Measurements from ENCODE around the gene NKIRAS2. TPM values are rescaled to one million over a fixed set of nuclear protein-coding genes. Genes with fewer than 3 reads are reported as not detected.
"Not testable (repeated sequence)": the region's sequence is repeated elsewhere in the genome, so short reads cannot be mapped to it uniquely, and the experiment has no call there.

The NKIRAS2 gene
- total RNA-seq, 2 donors from 2014 or later: 18.6 to 24.3 TPM

DNA sequence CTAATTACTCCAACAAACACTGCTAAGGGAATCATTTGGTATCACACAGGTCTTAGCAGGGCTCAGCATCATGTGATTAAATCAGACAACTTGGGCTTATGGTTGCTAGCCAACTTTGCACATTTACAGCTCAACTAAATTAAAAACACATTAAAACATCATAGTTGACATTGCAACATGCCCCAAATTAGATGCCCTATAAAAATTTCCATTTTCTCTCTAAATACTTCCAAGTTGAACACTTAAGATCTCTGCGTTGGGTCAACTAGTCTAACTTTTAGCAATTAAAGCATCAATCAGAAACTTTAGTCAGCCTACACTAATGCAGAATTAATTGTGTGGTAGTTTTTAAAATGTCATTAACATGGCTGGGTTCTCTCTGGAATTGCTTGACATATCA, 14.7 kb upstream of the NKIRAS2 start:
- Mint-ChIP-seq H3K4me1 (ENCODE audit: low read depth) (peaks cover 20% of the 10 kb centered on the region), H3K27me3 (ENCODE audit: low read depth) (no peaks in the 10 kb centered on the region), H3K27ac (peak overlapping the region; percentile 42), H3K9me3 (no peaks in the 10 kb centered on the region), H3K4me3 (no peak overlapping the region), H3K36me3 (ENCODE audit: insufficient read depth in 2 of 2) (peaks cover 7 to 9% of the 10 kb centered on the region in 2 donors)
- no peak for ATAC-seq (replicated peaks in 1 of 2)
- no peak for DNase-seq

- Mint-ChIP-seq H3K27ac (no peak overlapping the region), H3K27me3 (ENCODE audit: low read depth) (no peaks in the 10 kb centered on the region), H3K9me3 (no peaks in the 10 kb centered on the region), H3K4me1 (ENCODE audit: low read depth) (peaks cover 41% of the 10 kb centered on the region), H3K36me3 (ENCODE audit: insufficient read depth in 2 of 2) (peaks cover 3 to 5% of the 10 kb centered on the region in 2 donors), H3K4me3 (no peak overlapping the region)
- no peak for DNase-seq
- ATAC-seq (replicated peaks in 1 of 2): no peak
Measured at GRCh38 chr17:42009170-42009569, 10.7 kb upstream of the NKIRAS2 start.

DNA sequence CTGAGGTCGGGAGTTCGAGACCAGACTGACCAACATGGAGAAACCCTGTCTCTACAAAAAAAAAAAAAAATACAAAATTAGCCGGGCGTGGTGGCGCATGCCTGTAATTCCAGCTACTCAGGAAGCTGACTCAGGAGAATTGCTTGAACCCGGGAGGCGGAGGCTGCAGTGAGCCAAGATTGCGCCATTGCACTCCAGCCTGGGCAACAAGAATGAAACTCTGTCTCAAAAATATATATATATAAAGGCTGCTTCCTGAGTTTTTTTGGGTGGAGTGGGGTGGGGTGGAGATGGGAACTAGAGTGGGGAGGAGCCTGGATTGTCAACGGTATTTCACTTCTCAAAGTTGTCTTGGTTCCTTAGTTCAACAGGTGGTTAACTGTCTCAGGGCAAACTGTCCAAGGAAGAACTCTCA, 9.6 kb upstream of the NKIRAS2 start:
- not testable (repeated sequence) for H3K36me3 Mint-ChIP-seq (ENCODE audit: insufficient read depth in 2 of 2); H3K4me3 Mint-ChIP-seq; H3K27me3 Mint-ChIP-seq (ENCODE audit: low read depth); DNase-seq; ATAC-seq (replicated peaks in 1 of 2); H3K9me3 Mint-ChIP-seq
- H3K4me1 Mint-ChIP-seq (ENCODE audit: low read depth): peaks cover 50% of the 10 kb centered on the region
- peak overlapping the region; percentile 77 for H3K27ac Mint-ChIP-seq

DNA sequence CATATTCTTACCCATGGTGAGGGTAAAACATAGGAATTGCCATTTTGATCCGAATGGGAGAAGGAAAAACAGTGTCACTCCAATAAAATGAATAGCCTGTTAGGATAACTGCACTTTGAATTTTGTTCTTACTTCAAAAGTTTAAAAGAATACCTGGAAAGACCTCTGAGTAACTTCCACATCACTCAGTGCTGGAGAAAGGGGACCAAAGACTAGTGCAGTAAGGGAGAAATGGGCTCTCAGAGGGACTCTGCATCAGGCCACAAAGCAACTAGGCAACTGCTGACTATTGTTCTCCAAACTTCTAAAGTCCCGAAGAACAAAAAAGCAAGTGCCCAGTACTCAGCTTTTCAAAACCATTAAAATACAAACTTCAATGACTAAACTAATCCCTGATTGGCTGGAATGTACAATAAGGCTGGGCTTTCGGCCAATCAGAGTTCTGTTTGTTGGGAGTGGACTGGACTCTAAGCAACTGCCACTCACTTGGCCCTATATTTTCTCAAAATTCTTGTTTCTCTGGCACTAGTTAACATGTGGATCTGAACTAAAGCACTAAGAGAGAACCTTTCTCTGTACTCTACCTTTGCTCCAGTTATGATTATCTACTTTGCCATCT, 8.9 kb upstream of the NKIRAS2 start:
- Mint-ChIP-seq H3K4me1 (ENCODE audit: low read depth) (peaks cover 53% of the 10 kb centered on the region), H3K9me3 (no peaks in the 10 kb centered on the region), H3K4me3 (no peak overlapping the region), H3K36me3 (ENCODE audit: insufficient read depth in 2 of 2) (peaks cover 3 to 12% of the 10 kb centered on the region in 2 donors), H3K27me3 (ENCODE audit: low read depth) (no peaks in the 10 kb centered on the region), H3K27ac (peak overlapping the region; percentile 77)
- ATAC-seq (replicated peaks in 1 of 2) (no peak), DNase-seq (no peak)

- H3K9me3 Mint-ChIP-seq; H3K27me3 Mint-ChIP-seq (ENCODE audit: low read depth); DNase-seq; ATAC-seq (replicated peaks in 1 of 2); H3K4me3 Mint-ChIP-seq; H3K27ac Mint-ChIP-seq: not testable (repeated sequence)
- peaks cover 6 to 21% of the 10 kb centered on the region in 2 donors for H3K36me3 Mint-ChIP-seq (ENCODE audit: insufficient read depth in 2 of 2)
- peaks cover 58% of the 10 kb centered on the region for H3K4me1 Mint-ChIP-seq (ENCODE audit: low read depth)
Measured at GRCh38 chr17:42012363-42012762, 7.5 kb upstream of the NKIRAS2 start.

DNA sequence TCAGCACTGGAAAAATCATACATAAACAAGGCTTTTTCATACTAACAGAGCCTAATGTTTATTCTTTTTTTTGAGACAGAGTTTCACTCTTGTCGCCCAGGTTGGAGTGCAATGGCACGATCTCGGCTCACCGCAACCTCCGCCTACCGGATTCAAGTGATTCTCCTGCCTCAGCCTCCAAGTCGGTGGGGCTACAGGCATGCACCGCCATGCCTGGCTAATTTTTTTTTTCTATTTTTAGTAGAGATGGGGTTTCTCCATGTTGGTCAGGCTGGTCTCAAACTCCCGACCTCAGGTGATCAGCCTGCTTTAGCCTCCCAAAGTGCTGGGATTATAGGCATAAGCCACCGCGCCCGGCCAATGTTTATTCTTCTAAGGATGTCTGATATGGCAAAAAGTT, 6.2 kb upstream of the NKIRAS2 start:
- H3K9me3 Mint-ChIP-seq; ATAC-seq (replicated peaks in 1 of 2); H3K4me3 Mint-ChIP-seq; DNase-seq; H3K27me3 Mint-ChIP-seq (ENCODE audit: low read depth); H3K27ac Mint-ChIP-seq: not testable (repeated sequence)
- H3K4me1 Mint-ChIP-seq (ENCODE audit: low read depth): peaks cover 67% of the 10 kb centered on the region
- peaks cover 6 to 21% of the 10 kb centered on the region in 2 donors for H3K36me3 Mint-ChIP-seq (ENCODE audit: insufficient read depth in 2 of 2)

DNA sequence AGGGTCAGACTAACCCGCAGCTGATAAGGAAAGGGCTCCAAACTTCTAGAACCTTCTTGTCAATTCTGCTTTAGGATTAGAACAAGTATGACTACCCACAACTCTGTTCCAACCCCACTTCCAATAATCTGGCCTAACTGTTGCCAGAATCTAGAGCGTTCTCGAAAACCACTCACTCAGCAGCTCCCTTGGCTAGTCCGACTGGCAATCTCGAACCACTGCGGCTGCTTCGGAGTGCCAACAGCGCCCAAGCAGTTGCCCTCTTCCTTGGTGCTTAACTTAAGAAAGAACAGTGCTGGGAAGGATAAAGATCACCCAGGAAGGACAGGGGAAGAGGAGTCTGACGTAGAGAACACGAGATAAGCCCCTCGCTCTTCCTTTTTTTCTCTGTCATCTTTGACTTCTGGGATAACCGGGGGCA, 3.5 kb upstream of the NKIRAS2 start:
- ATAC-seq (replicated peaks in 1 of 2): no peak
- no peaks in the 10 kb centered on the region for H3K27me3 Mint-ChIP-seq (ENCODE audit: low read depth)
- H3K36me3 Mint-ChIP-seq (ENCODE audit: insufficient read depth in 2 of 2): peaks cover 3 to 19% of the 10 kb centered on the region in 2 donors
- peaks cover 1 to 7% of the 10 kb centered on the region in 2 donors for H3K9me3 Mint-ChIP-seq
- H3K4me1 Mint-ChIP-seq (ENCODE audit: low read depth): peaks cover 75% of the 10 kb centered on the region
- peak overlapping the region; percentile 98 for H3K27ac Mint-ChIP-seq
- DNase-seq: peak; percentile 19 to 25
- H3K4me3 Mint-ChIP-seq: peak overlapping the region; percentile 97 to 98

DNA sequence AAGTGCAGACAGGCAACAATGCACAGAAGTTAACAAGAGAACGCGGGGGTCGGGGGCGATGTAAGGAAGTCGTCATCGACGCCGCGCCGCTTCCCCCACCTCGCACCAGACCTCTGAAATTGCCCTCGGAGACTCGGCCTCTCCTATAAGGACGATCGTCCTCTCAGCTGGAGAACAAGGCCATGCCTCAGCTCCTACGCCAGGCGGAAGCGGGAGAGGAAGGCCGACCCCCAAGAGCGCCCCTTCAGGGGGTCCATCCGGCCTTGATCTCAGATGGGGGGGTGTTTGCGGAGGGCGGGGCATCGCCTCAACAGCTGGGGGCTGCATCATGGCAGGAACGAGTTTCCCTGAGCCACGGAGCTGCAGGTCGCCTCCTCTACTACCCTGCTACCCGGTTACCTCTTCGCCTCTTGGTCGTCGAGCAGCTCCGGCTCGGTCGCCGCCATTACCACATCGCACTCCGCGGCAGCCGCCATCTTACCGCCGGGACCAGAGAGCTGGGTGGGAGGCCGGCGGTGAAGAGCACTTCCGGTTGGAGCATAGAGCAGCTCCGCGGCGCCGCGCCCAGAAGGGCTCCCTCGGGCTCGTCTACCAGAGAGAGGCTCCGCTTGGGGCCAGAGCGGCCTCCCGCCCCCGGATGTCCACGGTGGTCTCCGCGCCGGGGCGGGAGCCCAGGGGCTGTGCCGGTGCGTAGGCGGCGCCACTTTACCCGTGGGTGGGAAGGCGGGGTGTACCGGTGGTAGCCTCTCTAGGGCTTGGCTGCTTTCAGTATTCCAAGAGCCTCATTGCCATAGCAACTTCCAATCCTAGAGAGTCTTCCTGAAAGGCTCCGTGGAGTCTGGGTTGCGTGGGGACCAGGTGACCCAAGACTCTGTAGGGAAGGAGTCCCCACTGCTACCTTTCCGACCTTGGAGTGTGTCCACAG, 2.7 kb upstream of the NKIRAS2 start, which contains the start of gene DNAJC7:
Gene DNAJC7 (minus strand): TSS at position 499 of the 925 bp plus-strand sequence. CDS start 23 bp downstream, at position 476.
- DNase-seq (peak; percentile 94 to 95), ATAC-seq (replicated peaks in 1 of 2) (peak; percentile 91 to 92)
- H3K4me1 Mint-ChIP-seq (ENCODE audit: low read depth): peaks cover 69% of the 10 kb centered on the region
- H3K36me3 Mint-ChIP-seq (ENCODE audit: insufficient read depth in 2 of 2): peaks cover 3 to 19% of the 10 kb centered on the region in 2 donors
- H3K27ac Mint-ChIP-seq: peak within 1 kb of the TSS; percentile 98
- H3K27me3 Mint-ChIP-seq (ENCODE audit: low read depth): no peaks in the 10 kb centered on the region
- H3K9me3 Mint-ChIP-seq: peaks cover 1 to 7% of the 10 kb centered on the region in 2 donors
- peak within 1 kb of the TSS; percentile 97 to 98 for H3K4me3 Mint-ChIP-seq

DNA sequence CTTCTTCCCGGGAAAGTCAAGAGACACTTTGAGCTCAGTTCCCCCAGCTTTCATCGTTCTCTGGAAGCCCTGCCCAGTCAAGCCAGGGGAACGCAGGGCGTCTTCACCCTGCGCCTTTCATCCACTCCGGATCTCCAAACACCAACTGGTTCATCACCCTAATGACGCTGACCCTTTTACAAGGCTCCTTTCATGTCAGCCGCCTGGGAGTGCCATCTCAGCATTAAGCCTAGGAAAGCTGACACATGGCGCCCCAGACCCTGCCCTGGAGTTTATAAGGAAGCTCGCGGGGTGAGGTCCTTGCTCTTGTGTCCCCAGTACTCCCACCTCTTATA, 2.1 kb upstream of the NKIRAS2 start:
- Mint-ChIP-seq H3K27me3 (ENCODE audit: low read depth) (no peaks in the 10 kb centered on the region), H3K9me3 (peaks cover 1 to 7% of the 10 kb centered on the region in 2 donors), H3K4me3 (peak overlapping the region; percentile 97 to 98), H3K27ac (peak overlapping the region; percentile 92), H3K4me1 (ENCODE audit: low read depth) (peaks cover 64% of the 10 kb centered on the region), H3K36me3 (ENCODE audit: insufficient read depth in 2 of 2) (peaks cover 3 to 21% of the 10 kb centered on the region in 2 donors)
- peak; percentile 7 to 18 for ATAC-seq (replicated peaks in 1 of 2)
- DNase-seq: peak in 1 of 2 donors; percentile 35

- Mint-ChIP-seq H3K9me3 (peaks cover 1 to 7% of the 10 kb centered on the region in 2 donors), H3K36me3 (ENCODE audit: insufficient read depth in 2 of 2) (peaks cover 3 to 22% of the 10 kb centered on the region in 2 donors), H3K4me1 (ENCODE audit: low read depth) (peaks cover 59% of the 10 kb centered on the region), H3K27ac (peak overlapping the region; percentile 92), H3K4me3 (peak overlapping the region; percentile 97 to 98), H3K27me3 (ENCODE audit: low read depth) (no peaks in the 10 kb centered on the region)
- DNase-seq (no peak), ATAC-seq (replicated peaks in 1 of 2) (no peak)
Measured at GRCh38 chr17:42018339-42018738, 1.6 kb upstream of the NKIRAS2 start.

GRCh38 chr17:42018988-42019387, 902 bp upstream of the NKIRAS2 start:
- Mint-ChIP-seq H3K4me1 (ENCODE audit: low read depth) (peaks cover 55% of the 10 kb centered on the region), H3K27ac (peak overlapping the region; percentile 57), H3K27me3 (ENCODE audit: low read depth) (no peaks in the 10 kb centered on the region), H3K9me3 (peaks cover 1 to 7% of the 10 kb centered on the region in 2 donors), H3K36me3 (ENCODE audit: insufficient read depth in 2 of 2) (peaks cover 3 to 22% of the 10 kb centered on the region in 2 donors), H3K4me3 (peak overlapping the region; percentile 97 to 98)
- no peak for ATAC-seq (replicated peaks in 1 of 2)
- DNase-seq: no peak

DNA sequence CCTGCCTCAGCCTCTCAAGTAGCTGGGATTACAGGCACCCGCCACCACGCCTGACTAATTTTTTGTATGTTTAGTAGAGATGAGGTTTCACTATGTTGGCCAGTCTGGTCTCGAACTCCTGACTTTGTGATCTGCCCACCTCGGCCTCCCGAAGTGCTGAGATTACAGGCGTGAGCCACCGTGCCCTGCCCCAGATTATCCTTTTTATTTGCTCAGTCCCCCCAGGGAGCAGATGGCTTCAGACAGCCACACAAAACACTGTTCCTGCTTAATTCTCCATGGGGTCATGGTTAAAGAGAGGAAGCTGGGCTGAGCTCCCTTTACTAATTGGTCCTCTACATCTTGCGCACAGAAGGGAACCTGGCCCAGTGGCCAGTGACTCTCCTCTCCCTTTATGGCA, 955 bp downstream of the NKIRAS2 start:
- Mint-ChIP-seq H3K36me3 (ENCODE audit: insufficient read depth in 2 of 2) (peaks cover 6 to 20% of the 10 kb centered on the region in 2 donors), H3K4me3 (peak overlapping the region; percentile 94 to 97), H3K4me1 (ENCODE audit: low read depth) (peaks cover 51% of the 10 kb centered on the region)
- not testable (repeated sequence) for DNase-seq; H3K27ac Mint-ChIP-seq; H3K9me3 Mint-ChIP-seq; H3K27me3 Mint-ChIP-seq (ENCODE audit: low read depth); ATAC-seq (replicated peaks in 1 of 2)
